ENCODE results near the gene ELF4.

The ELF4 gene

GRCh38 chrX:130072345-130072740, 38.0 kb downstream of the ELF4 start:
- TF ChIP-seq ISL1 (CRISPR knock-in tag; IDR thresholded peaks at IDR 0.05) = no peak
- no peak for TF ChIP-seq POU6F1 (CRISPR knock-in tag; IDR thresholded peaks at IDR 0.05; ENCODE audit: borderline replicate concordance, low read depth)
- TF ChIP-seq ZC3H10 (CRISPR knock-in tag; IDR thresholded peaks at IDR 0.05) = no peak
- no peak for TF ChIP-seq ZNF8 (CRISPR knock-in tag; IDR thresholded peaks at IDR 0.05)
- no peak for TF ChIP-seq OSR1 (CRISPR knock-in tag; IDR thresholded peaks at IDR 0.05)
- no peak for TF ChIP-seq CREB5 (CRISPR knock-in tag; IDR thresholded peaks at IDR 0.05; ENCODE audit: low read depth)
- no peak for TF ChIP-seq GLIS3 (CRISPR knock-in tag; IDR thresholded peaks at IDR 0.05)
- TF ChIP-seq ESRRG (CRISPR knock-in tag; IDR thresholded peaks at IDR 0.05) = no peak
- TF ChIP-seq BACH2 (CRISPR knock-in tag; IDR thresholded peaks at IDR 0.05; ENCODE audit: borderline replicate concordance) = no peak
- TF ChIP-seq ZNF70 (CRISPR knock-in tag; IDR thresholded peaks at IDR 0.05) = no peak
- no peak for TF ChIP-seq ARNTL (CRISPR knock-in tag; IDR thresholded peaks at IDR 0.05; ENCODE audit: borderline replicate concordance, low read depth)
- TF ChIP-seq ZNF565 (CRISPR knock-in tag; conservative IDR thresholded peaks at IDR 0.05; ENCODE audit: low read depth) = no peak
- TF ChIP-seq PATZ1 (CRISPR knock-in tag; IDR thresholded peaks at IDR 0.05; ENCODE audit: borderline replicate concordance) = no peak
- TF ChIP-seq TOX (CRISPR knock-in tag; IDR thresholded peaks at IDR 0.05; ENCODE audit: borderline replicate concordance) = no peak
- no peak for TF ChIP-seq TSHZ2 (CRISPR knock-in tag; IDR thresholded peaks at IDR 0.05)
- TF ChIP-seq RARB (CRISPR knock-in tag; IDR thresholded peaks at IDR 0.05) = no peak
- TF ChIP-seq SNAI2 (CRISPR knock-in tag; IDR thresholded peaks at IDR 0.05) = no peak
- no peak for TF ChIP-seq PPARA (CRISPR knock-in tag; IDR thresholded peaks at IDR 0.05; ENCODE audit: borderline replicate concordance)
- TF ChIP-seq CSRNP3 (CRISPR knock-in tag; IDR thresholded peaks at IDR 0.05) = no peak
- no peak for ATAC-seq

GRCh38 chrX:130071611-130072344, 38.5 kb downstream of the ELF4 start:
- no peak for ATAC-seq
- TF ChIP-seq ZNF8 (CRISPR knock-in tag; IDR thresholded peaks at IDR 0.05) (no peak), GLIS3 (CRISPR knock-in tag; IDR thresholded peaks at IDR 0.05) (no peak), ZNF70 (CRISPR knock-in tag; IDR thresholded peaks at IDR 0.05) (no peak), TCF4 (CRISPR knock-in tag; IDR thresholded peaks at IDR 0.05; ENCODE audit: borderline replicate concordance) (no peak), POU6F1 (CRISPR knock-in tag; IDR thresholded peaks at IDR 0.05; ENCODE audit: borderline replicate concordance, low read depth) (no peak), ZC3H10 (CRISPR knock-in tag; IDR thresholded peaks at IDR 0.05) (no peak)
